ENCODE measurements around the gene ABCG2. TPM values are rescaled to one million over a fixed set of nuclear protein-coding genes. Genes with fewer than 3 reads are reported as not detected.

ABCG2 gene
- total and polyA plus RNA-seq, 2 of the 8 experiments (the other 6 are each of a cell fraction or from before 2014, with no cell fraction given): 2.4 to 4.6 TPM

DNA sequence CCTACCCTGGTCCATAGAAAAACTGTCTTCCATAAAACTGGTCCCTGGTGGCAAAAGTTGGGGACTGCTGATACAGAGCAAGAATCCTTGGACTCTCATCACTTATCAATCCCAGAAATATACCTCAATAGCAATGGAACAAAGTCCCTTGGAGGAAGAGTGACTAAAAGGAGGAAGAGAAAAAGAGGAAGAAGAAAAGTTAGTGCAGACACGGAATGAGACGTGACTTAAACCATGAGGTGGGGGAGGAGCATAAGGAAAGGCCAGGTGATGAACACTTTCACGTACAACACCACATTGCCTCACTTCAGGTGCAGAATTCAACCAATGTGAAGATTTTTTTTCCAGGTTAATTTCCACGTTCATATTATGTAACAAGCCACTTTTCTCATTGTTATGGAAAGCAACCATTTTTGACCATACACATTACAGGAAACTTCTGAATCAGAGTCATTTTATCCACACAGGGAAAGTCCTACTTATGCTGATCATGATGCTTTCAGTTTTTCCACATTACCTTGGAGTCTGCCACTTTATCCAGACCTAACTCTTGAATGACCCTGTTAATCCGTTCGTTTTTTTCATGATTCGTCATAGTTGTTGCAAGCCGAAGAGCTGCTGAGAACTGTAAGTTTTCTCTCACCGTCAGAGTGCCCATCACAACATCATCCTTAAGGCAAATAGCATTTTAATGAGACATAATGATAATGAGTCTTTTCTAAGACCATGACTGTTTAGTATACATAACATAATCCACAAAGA is 27.7 kb downstream of the ABCG2 start:
- H4K20me1 ChIP-seq (replicated peaks in 1 of 2; ENCODE audit: control insufficient read depth in 1 of 2, insufficient read depth in 2 of 2, low read length in 2 of 2): no peaks in the 10 kb centered on the region
- H4K8ac ChIP-seq (ENCODE audit: extremely low read depth, insufficient read depth, low read length): no peak overlapping the region
- H3K9ac ChIP-seq (replicated peaks in 1 of 4; ENCODE audit: extremely low read depth in 1 of 4, low read depth in 3 of 4, low read length in 3 of 4): no peak overlapping the region
- no peak overlapping the region for H2AK5ac ChIP-seq (ENCODE audit: low read depth, low read length)
- H2BK20ac ChIP-seq (ENCODE audit: low read length): no peak overlapping the region
- no peak overlapping the region for H2BK15ac ChIP-seq (ENCODE audit: low read length)
- no peaks in the 10 kb centered on the region for H3K4me1 ChIP-seq (replicated peaks in 1 of 4; ENCODE audit: control insufficient read depth in 3 of 4, insufficient read depth in 4 of 4, low read length in 3 of 4)
- no peak overlapping the region for H3K4me2 ChIP-seq (ENCODE audit: insufficient read depth in 1 of 2, low read depth in 2 of 2, low read length in 2 of 2)
- whole genome bisulfite sequencing, 2 experiments (ENCODE audit: extremely low coverage in 1 of 2, insufficient coverage in 1 of 2, insufficient read length in 1 of 2, insufficient replicate concordance in 2 of 2, low coverage in 1 of 2, low lambda C conversion rate in 2 of 2, missing lambda C conversion rate in 1 of 2): 97% methylated on average over 9 of the region's 9 CpGs; no CpG with 5 or more reads in 1 of the 2 experiments
- no peak overlapping the region for H3K4ac ChIP-seq (replicated peaks; ENCODE audit: insufficient read length, low read depth, low read length)
- no peaks in the 10 kb centered on the region for H3K9me3 ChIP-seq (ENCODE audit: insufficient read depth in 2 of 2, low read depth in 1 of 2, low read length in 1 of 2)
- H3K18ac ChIP-seq (ENCODE audit: extremely low read depth, low read length): no peak overlapping the region
- no peaks in the 10 kb centered on the region for H3K79me2 ChIP-seq (ENCODE audit: control insufficient read depth in 1 of 2, insufficient read depth in 2 of 2, low read length in 2 of 2)
- H3K23me2 ChIP-seq (ENCODE audit: low read depth, low read length): no peaks in the 10 kb centered on the region
- no peaks in the 10 kb centered on the region; a peak in 1 of 8 replicates for H3K36me3 ChIP-seq (ENCODE audit: control insufficient read depth in 2 of 4, insufficient read depth in 4 of 4, low read length in 3 of 4)
- H2BK12ac ChIP-seq (ENCODE audit: low read depth, low read length): no peak overlapping the region
- no peak overlapping the region for H4K5ac ChIP-seq (ENCODE audit: insufficient read length, low read depth, low read length)
- H3K23ac ChIP-seq (ENCODE audit: insufficient read length): no peak overlapping the region
- no peak overlapping the region for H2AFZ ChIP-seq (ENCODE audit: low read length)
- no peaks in the 10 kb centered on the region for H3K27me3 ChIP-seq (replicated peaks in 1 of 4; ENCODE audit: control insufficient read depth in 3 of 4, extremely low read depth in 1 of 4, insufficient read depth in 3 of 4, low read length in 3 of 4)
- no peaks in the 10 kb centered on the region for H3K79me1 ChIP-seq (ENCODE audit: low read depth, low read length)
- H3K4me3 ChIP-seq (ENCODE audit: extremely low read depth in 1 of 4, insufficient read depth in 2 of 4, low read depth in 3 of 4, low read length in 4 of 4): no peak overlapping the region
- POLR2A ChIA-PET (ENCODE audit: partially characterized antibody): no interaction called here
- H3K14ac ChIP-seq (ENCODE audit: insufficient read length): no peak overlapping the region
- no peak for TF ChIP-seq RBBP5 (IDR thresholded peaks at IDR 0.05; ENCODE audit: borderline replicate concordance, low read depth, low read length)
- TF ChIP-seq GABPA (IDR thresholded peaks at IDR 0.05; ENCODE audit: borderline replicate concordance, insufficient read depth, low read length): no peak
- no peak for TF ChIP-seq ZNF274 (IDR thresholded peaks at IDR 0.05; ENCODE audit: borderline replicate concordance, extremely low read depth, low read length)
- no peak for TF ChIP-seq EP300 (IDR thresholded peaks at IDR 0.05; ENCODE audit: borderline replicate concordance in 1 of 2, low read depth in 2 of 2, low read length in 2 of 2)
- no peak for TF ChIP-seq USF2 (IDR thresholded peaks at IDR 0.05; ENCODE audit: low read length)
- no peak for TF ChIP-seq SIN3A (conservative IDR thresholded peaks at IDR 0.05 in 1 of 2, IDR thresholded peaks at IDR 0.05 in 1 of 2; ENCODE audit: low read depth in 1 of 2, low read length in 2 of 2)
- TF ChIP-seq NANOG (IDR thresholded peaks at IDR 0.05; ENCODE audit: insufficient read depth, low read depth, low read length, poor library complexity, severe bottlenecking): no peak
- TF ChIP-seq KDM4A (IDR thresholded peaks at IDR 0.05; ENCODE audit: low read depth, low read length, severe bottlenecking): no peak
- TF ChIP-seq JUN (IDR thresholded peaks at IDR 0.05; ENCODE audit: low read depth, low read length): no peak
- DNase-seq (ENCODE audit: low read depth in 1 of 2, low spot score in 2 of 2) (no peak), FAIRE-seq (no peak)
- no peak overlapping the region for H3K27ac ChIP-seq (ENCODE audit: low read depth, low read length)
- H2BK5ac ChIP-seq (ENCODE audit: low read depth, low read length): no peak overlapping the region
- no peak overlapping the region for H3K56ac ChIP-seq (replicated peaks; ENCODE audit: insufficient read length, low read depth, low read length)
- CTCF ChIA-PET (ENCODE audit: partially characterized antibody): interaction anchor here (0.8 kb wide), 1 partner anchor 17 kb away, joined by 3 read pairs; no protein-coding TSS in a partner anchor
- no peak overlapping the region for H2BK120ac ChIP-seq (replicated peaks; ENCODE audit: low read depth, low read length)
- H4K91ac ChIP-seq (replicated peaks; ENCODE audit: insufficient read length, low read length): no peak overlapping the region
